BE2C (cell line): Measurements from ENCODE around the gene ASCL2.

ENCODE experiments used
- DNase-seq: peaks from one replicate; pipeline ENCODE4 v3.0.0-alpha.2; 2020
- H3K27me3 ChIP-seq: fragments of 250-450 bp; sonication (Bioruptor Pico); 2 replicates; pipeline ENCODE4 v1.5.1; 2020; ENCODE audit warnings: mild to moderate bottlenecking
- H3K36me3 ChIP-seq: fragments of 250-450 bp; sonication (Bioruptor Pico); 2 replicates; pipeline ENCODE4 v1.5.1; 2020; ENCODE audit warnings: mild to moderate bottlenecking
- H3K4me1 ChIP-seq: fragments of 250-450 bp; sonication (Bioruptor Pico); 2 replicates; pipeline ENCODE4 v1.5.1; 2020
- H3K4me3 ChIP-seq: 2 replicates; pipeline ENCODE4 v1.5.1; 2011; ENCODE audit warnings: low read depth, low read length
- H3K9me3 ChIP-seq: fragments of 250-450 bp; sonication (Bioruptor Pico); 2 replicates; pipeline ENCODE4 v1.5.1; 2020
- TF ChIP-seq, protein P1 (sequence below): IDR thresholded peaks from 2 replicates; pipeline ENCODE4 v1.5.1; 2012; ENCODE audit warnings: mild to moderate bottlenecking, low read depth, low read length

The ASCL2 gene

DNA sequence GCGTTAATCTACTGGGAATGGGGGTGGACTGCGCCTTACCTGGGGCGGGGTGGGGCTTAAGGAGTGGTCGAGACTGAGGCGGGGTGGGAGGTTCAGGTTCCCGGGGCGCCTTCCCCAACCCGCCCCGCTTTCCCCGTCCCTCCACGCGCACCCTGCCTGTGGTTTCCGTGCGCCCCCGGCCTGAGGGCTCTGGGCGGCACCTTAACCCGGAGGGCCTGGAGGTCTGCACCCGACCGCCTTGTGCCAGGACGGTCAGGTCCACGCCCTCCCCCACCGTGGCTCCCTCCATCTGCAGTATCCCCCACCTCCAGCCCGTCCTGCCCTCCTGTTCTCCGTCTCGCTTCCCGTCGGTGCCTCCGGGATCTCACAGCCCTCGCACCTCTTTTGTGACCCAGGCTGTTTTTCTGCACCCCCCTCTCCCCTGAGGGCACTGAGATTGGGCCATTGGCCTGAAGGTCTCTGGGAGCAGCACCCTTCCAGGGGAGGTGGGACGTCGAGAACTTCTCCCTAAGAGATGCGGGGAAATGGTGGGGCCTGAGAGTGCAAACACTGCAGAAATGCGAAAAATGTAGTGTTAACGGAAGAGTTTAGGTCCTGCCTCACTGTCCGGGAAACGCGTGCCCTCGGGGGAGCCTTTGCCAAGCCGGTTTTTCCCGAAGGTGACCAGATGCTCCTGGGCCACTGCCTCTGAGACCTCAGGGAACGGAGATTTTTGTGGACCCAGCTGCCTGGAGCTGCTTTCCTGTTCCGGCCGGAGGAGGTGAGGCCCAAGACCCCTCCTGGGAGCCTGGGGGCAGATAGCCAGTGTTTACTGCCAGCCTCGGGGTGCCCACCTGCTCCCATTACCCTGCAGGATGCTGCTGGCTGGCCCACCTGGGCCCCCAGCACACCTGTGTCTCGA lies 1.2 kb upstream of the ASCL2 start:
- Histone ChIP-seq H3K36me3 (no peaks in the 10 kb centered on the region), H3K4me1 (no peaks in the 10 kb centered on the region), H3K27me3 (peaks cover 26% of the 10 kb centered on the region), H3K9me3 (no peaks in the 10 kb centered on the region), H3K4me3 (no peak overlapping the region)
- TF ChIP-seq, protein P1, sequence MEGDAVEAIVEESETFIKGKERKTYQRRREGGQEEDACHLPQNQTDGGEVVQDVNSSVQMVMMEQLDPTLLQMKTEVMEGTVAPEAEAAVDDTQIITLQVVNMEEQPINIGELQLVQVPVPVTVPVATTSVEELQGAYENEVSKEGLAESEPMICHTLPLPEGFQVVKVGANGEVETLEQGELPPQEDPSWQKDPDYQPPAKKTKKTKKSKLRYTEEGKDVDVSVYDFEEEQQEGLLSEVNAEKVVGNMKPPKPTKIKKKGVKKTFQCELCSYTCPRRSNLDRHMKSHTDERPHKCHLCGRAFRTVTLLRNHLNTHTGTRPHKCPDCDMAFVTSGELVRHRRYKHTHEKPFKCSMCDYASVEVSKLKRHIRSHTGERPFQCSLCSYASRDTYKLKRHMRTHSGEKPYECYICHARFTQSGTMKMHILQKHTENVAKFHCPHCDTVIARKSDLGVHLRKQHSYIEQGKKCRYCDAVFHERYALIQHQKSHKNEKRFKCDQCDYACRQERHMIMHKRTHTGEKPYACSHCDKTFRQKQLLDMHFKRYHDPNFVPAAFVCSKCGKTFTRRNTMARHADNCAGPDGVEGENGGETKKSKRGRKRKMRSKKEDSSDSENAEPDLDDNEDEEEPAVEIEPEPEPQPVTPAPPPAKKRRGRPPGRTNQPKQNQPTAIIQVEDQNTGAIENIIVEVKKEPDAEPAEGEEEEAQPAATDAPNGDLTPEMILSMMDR = no peak
- DNase-seq = no peak

DNA sequence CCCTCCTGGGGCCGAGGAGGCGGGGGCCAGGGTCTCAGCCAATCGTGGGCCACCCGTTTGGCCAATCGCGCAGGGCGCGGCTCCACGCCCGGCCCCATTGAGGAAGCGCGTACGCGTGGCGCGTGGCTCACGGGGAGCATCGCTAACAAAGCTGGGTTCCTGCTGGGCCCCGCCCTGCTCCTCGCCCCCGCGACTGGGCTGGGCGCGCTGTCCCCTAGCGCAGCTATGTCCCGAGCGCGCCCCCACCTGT lies 614 bp upstream of the ASCL2 start:
- DNase-seq = no peak
- Histone ChIP-seq H3K27me3 (peaks cover 26% of the 10 kb centered on the region), H3K9me3 (no peaks in the 10 kb centered on the region), H3K36me3 (no peaks in the 10 kb centered on the region), H3K4me3 (no peak overlapping the region), H3K4me1 (no peaks in the 10 kb centered on the region)
- TF ChIP-seq, protein P1 = no peak

DNA sequence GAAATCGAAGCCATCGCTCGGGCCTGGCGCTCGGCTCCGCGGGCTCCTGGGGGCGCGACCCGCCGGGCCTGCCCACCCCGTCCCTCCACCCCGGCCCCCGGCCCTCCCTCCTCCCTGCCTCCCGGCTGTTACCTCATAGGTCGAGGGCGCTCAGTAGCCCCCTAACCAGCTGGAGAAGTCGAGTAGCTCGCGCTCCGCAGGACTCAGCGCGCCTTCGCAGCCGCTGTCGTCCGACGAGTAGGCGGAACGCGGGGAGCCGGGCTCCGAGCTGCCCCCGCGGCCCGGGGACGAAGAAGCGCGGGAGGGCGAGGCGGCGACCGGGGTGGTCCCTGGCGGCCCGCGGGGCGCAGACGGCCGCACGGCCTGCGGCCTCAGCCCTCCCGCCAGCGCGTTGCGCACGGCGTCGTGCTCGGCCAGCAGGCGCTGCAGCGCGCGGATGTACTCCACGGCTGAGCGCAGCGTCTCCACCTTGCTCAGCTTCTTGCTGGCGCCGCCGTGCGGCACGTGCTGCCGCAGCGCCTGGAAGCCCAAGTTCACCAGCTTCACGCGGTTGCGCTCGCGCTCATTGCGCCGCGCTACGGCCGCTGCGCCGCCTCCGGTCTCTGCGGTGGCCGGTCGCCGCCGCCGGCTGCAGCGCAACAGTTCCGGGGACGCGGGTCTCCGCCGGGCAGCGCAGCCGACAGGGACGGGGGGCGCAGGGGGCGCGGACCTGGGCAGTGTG lies 627 bp downstream of the ASCL2 start:
- TF ChIP-seq, protein P1 = no peak

DNA sequence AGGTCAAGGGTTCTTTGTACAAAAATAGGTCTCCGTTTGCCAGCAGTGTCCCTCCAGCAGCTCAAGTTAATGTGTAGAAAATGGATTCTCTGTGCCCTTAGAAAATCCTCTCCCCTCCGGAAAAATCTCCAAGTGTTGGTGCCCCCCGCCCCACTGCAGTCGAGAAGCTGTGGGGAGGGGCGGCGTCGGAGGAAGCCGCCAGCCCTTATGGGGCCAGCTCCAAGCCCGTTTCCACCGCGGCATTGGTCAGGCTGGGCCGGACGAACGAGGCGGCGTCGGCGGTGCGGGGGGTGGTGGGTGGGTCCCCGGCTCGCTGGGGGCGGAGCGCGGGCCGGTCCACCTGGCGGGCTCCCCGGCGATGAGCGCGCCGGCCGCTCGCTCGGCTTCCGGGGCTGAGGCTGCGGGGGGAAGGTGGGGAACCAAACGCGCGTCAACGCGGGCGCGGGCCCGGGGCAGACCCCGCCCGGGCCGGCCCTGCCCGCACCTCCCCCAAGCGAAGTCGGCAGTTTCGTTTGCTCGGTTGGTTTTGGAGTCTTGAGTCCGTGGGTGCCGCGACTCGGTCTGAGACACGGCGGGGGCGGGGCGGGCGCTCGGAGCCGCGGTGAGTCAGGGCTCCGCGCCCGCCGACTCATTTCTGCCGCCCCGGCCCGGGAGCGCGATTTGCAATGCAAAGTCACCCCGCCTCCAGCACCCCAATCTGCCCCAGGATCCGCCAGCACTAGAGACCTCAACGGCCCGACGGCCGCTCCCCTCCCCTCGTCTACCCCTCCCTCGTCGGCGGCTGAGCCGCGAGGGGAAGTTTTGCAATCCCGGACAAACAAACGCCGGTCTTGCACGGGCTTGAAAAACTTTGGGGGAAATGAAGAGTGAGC lies 1.4 kb downstream of the ASCL2 start:
- Histone ChIP-seq H3K4me3 (no peak overlapping the region), H3K9me3 (no peaks in the 10 kb centered on the region), H3K27me3 (peaks cover 26% of the 10 kb centered on the region), H3K36me3 (no peaks in the 10 kb centered on the region), H3K4me1 (no peaks in the 10 kb centered on the region)
- DNase-seq = no peak
- TF ChIP-seq, protein P1 = no peak

More for the DNA sequence above, 627 bp downstream of the ASCL2 start:
- H3K36me3 ChIP-seq = no peaks in the 10 kb centered on the region
- peaks cover 26% of the 10 kb centered on the region for H3K27me3 ChIP-seq
- no peak overlapping the region for H3K4me3 ChIP-seq
- H3K9me3 ChIP-seq = no peaks in the 10 kb centered on the region
- H3K4me1 ChIP-seq = no peaks in the 10 kb centered on the region
- DNase-seq = no peak

DNA sequence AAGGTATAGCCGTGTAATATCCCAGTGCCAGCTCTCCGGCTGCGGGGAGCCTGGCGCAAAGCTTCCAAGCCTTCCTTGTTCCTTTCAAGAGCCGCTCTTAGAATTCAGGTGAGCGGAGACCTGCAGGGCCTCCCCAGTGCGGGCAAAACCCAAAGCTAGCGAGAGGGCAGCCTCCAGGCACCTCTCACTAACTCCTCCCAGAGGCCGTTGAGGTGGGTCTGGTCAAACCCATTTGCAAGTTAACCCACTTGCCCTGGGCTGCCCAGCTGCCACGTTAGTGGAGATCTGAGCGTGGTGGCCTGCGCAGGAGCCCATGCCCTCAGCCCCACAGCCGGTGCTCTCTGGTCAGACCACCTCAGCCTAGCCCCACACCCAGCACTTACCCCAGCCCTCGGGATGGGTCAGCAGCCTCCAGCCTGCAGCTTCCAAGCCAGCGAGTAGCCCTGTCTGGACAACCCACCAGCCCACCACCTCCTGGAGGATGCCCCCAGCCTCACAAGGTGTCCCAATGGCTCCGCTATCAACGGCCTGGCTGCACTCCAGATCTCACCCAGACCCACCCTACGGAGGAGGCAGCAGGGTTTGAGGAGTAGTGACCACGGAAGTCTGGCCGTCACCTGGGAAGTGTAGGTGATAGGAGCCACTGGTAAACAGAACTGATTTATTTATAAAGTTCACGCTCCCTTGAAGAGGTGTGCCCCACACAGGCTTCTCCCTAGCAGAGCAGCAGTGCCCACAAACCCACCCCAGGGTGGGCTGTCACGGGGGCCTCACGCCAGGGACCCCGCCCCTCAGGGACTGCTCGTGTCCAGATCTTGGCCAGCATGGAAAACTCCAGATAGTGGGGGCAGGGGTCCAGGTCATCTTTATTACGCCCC lies 2.3 kb downstream of the ASCL2 start:
- H3K9me3 ChIP-seq = no peaks in the 10 kb centered on the region
- no peaks in the 10 kb centered on the region for H3K36me3 ChIP-seq
- no peak for DNase-seq
- no peaks in the 10 kb centered on the region for H3K4me1 ChIP-seq
- TF ChIP-seq, protein P1 = no peak
- peaks cover 26% of the 10 kb centered on the region for H3K27me3 ChIP-seq
- no peak overlapping the region for H3K4me3 ChIP-seq
